Keratinocyte (primary cell): ENCODE results near the gene SCARF2. TPM values are rescaled to one million over a fixed set of nuclear protein-coding genes. Genes with fewer than 3 reads are reported as not detected.

Source experiments
- DNase-seq: peaks from one replicate; pipeline ENCODE4 v3.0.0-alpha.2; 2011; ENCODE audit warnings: low read depth, missing footprints, low spot score
- FAIRE-seq: peaks from 2 replicates; lab custom pipeline; 2011; peaks lifted over from hg19 to GRCh38; lab: Jason Lieb, UNC
- H2AFZ ChIP-seq: 2 replicates; pipeline ENCODE4 v1.6.0; 2012; ENCODE audit warnings: low read length, control low read depth, inconsistent platforms; ENCODE audit not compliant: control insufficient read depth
- H3K27ac ChIP-seq: 2 replicates; pipeline ENCODE4 v1.5.1; 2011; ENCODE audit warnings: low read length; ENCODE audit not compliant: control insufficient read depth, insufficient read depth
- H3K27me3 ChIP-seq: 3 replicates; pipeline ENCODE4 v1.6.0; 2011; ENCODE audit warnings: low read length; ENCODE audit not compliant: control insufficient read depth, insufficient read depth; ENCODE audit errors: extremely low read depth
- H3K36me3 ChIP-seq, 2 experiments: 2 replicates in 1 of 2; 3 replicates in 1 of 2; pipeline ENCODE4 v1.5.1; 2011; ENCODE audit warnings: low read length in 2 of 2, mild to moderate bottlenecking in 1 of 2; ENCODE audit not compliant: control insufficient read depth in 2 of 2, insufficient read depth in 2 of 2; ENCODE audit errors: extremely low read depth in 1 of 2
- H3K4me1 ChIP-seq: 3 replicates; pipeline ENCODE4 v1.5.1; 2011; ENCODE audit warnings: low read length; ENCODE audit not compliant: control insufficient read depth, insufficient read depth; ENCODE audit errors: extremely low read depth
- H3K4me2 ChIP-seq: 3 replicates; pipeline ENCODE4 v1.6.0; 2011; ENCODE audit warnings: low read depth, low read length; ENCODE audit not compliant: control insufficient read depth, insufficient read depth; ENCODE audit errors: extremely low read depth
- H3K4me3 ChIP-seq, 3 experiments: fragments of 200-600 bp in 1 of 3; sonication (generic) in 1 of 3; 2 replicates in 2 of 3; 3 replicates in 1 of 3; pipeline ENCODE4 v1.5.1; 2011 to 2016; ENCODE audit warnings: low read length in 3 of 3, mild to moderate bottlenecking in 3 of 3, control low read depth in 2 of 3, inconsistent platforms in 1 of 3, low read depth in 1 of 3, mixed read lengths in 1 of 3, mixed run types in 1 of 3, moderate library complexity in 1 of 3; ENCODE audit not compliant: control insufficient read depth in 2 of 3, insufficient read depth in 2 of 3; ENCODE audit errors: extremely low read depth in 1 of 3
- H3K79me2 ChIP-seq: 2 replicates; pipeline ENCODE4 v1.6.0; 2012; ENCODE audit warnings: low read length; ENCODE audit not compliant: control insufficient read depth, insufficient read depth
- H3K9ac ChIP-seq: 3 replicates; pipeline ENCODE4 v1.6.0; 2011; ENCODE audit warnings: low read length; ENCODE audit not compliant: control insufficient read depth, insufficient read depth; ENCODE audit errors: extremely low read depth
- H3K9me1 ChIP-seq: 3 replicates; pipeline ENCODE4 v1.6.0; 2011; ENCODE audit warnings: low read length; ENCODE audit not compliant: control insufficient read depth, insufficient read depth; ENCODE audit errors: extremely low read depth
- H3K9me3 ChIP-seq: 2 replicates; pipeline ENCODE4 v1.5.1; 2012; ENCODE audit warnings: low read depth, low read length; ENCODE audit not compliant: control insufficient read depth
- H4K20me1 ChIP-seq: 3 replicates; pipeline ENCODE4 v1.6.0; 2011; ENCODE audit warnings: low read length; ENCODE audit not compliant: control insufficient read depth, insufficient read depth; ENCODE audit errors: extremely low read depth
- EZH2 ChIP-seq: IDR thresholded peaks from one replicate; pipeline ENCODE4 v1.6.1; 2012; ENCODE audit warnings: inconsistent platforms, mild to moderate bottlenecking, low read length, moderate library complexity
- dilution Hi-C: fragments of 300-500 bp; cut with MboI; formaldehyde crosslinking; loops from one replicate; pipeline ENCODE4 v1.7.0; 2020; ENCODE audit warnings: low sequenced_read_pairs; ENCODE audit not compliant: extremely low pct_ligation_motif_present
- polyA plus RNA-seq, 5 experiments: library from polyadenylated mRNA; depleted of rRNA in 3 of 5; stranded (reverse) in 3 of 5; stranded (forward) in 1 of 5; unstranded in 1 of 5; fragments of >200 nt; gene quantifications; 1 replicate in 1 of 5; 2 replicates in 3 of 5; 3 replicates in 1 of 5; pipeline versions ENCODE4 v1.2.1 to v1.2.3, GENCODE V29; 2011 to 2012; ENCODE audit warnings: missing spikeins in 2 of 5, low read depth in 1 of 5, low replicate concordance in 1 of 5
- TF ChIP-seq, protein P1 (sequence below), 3 experiments: IDR thresholded peaks in 1 of 3; conservative IDR thresholded peaks in 1 of 3; optimal IDR thresholded peaks in 1 of 3; 2 replicates in 2 of 3; 3 replicates in 1 of 3; pipeline versions ENCODE3 to v1.5.1; 2011; ENCODE audit warnings: low read length in 3 of 3, mild to moderate bottlenecking in 3 of 3, moderate library complexity in 2 of 3, control low read depth in 1 of 3, inconsistent platforms in 1 of 3; ENCODE audit not compliant: insufficient read depth in 2 of 3; ENCODE audit errors: extremely low read depth in 1 of 3

SCARF2 gene
- polyA plus RNA-seq, 1 donor (not counting 4 experiments of a cell fraction or from before 2014, with no cell fraction given): 0.05 TPM

DNA sequence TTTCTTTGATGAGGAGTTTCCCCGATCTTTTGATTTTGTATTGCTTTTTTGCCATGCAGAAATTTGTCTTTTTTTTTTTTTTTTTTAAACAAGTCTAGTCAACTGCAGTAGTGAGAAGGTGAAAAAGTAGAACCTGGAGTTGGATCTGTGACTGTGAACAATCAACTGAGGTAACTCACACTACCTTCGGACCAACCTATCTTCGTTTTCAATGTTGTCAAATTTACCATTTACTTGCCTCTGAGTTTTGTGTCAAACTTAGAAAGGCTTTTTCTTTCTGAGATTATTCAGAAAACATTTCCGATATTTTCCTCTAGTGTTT lies 37.5 kb upstream of the SCARF2 start:
- Histone ChIP-seq H3K4me2 (no peak overlapping the region), H2AFZ (no peak overlapping the region), H3K9ac (no peak overlapping the region), H4K20me1 (no peaks in the 10 kb centered on the region), H3K9me1 (no peaks in the 10 kb centered on the region), H3K27ac (no peak overlapping the region), H3K36me3 (no peaks in the 10 kb centered on the region), H3K9me3 (no peaks in the 10 kb centered on the region), H3K27me3 (no peaks in the 10 kb centered on the region), H3K4me3 (no peak overlapping the region), H3K4me1 (peaks cover 3% of the 10 kb centered on the region), H3K79me2 (no peaks in the 10 kb centered on the region)
- DNase-seq (no peak), FAIRE-seq (no peak)
- TF ChIP-seq EZH2: no peak
- TF ChIP-seq, protein P1, sequence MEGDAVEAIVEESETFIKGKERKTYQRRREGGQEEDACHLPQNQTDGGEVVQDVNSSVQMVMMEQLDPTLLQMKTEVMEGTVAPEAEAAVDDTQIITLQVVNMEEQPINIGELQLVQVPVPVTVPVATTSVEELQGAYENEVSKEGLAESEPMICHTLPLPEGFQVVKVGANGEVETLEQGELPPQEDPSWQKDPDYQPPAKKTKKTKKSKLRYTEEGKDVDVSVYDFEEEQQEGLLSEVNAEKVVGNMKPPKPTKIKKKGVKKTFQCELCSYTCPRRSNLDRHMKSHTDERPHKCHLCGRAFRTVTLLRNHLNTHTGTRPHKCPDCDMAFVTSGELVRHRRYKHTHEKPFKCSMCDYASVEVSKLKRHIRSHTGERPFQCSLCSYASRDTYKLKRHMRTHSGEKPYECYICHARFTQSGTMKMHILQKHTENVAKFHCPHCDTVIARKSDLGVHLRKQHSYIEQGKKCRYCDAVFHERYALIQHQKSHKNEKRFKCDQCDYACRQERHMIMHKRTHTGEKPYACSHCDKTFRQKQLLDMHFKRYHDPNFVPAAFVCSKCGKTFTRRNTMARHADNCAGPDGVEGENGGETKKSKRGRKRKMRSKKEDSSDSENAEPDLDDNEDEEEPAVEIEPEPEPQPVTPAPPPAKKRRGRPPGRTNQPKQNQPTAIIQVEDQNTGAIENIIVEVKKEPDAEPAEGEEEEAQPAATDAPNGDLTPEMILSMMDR (optimal IDR thresholded peaks at IDR 0.05 in 1 of 3, IDR thresholded peaks at IDR 0.05 in 1 of 3, conservative IDR thresholded peaks at IDR 0.05 in 1 of 3; ENCODE audit: extremely low read depth in 1 of 3, insufficient read depth in 2 of 3, low read length in 3 of 3): no peak
- dilution Hi-C loops: no loop called here

DNA sequence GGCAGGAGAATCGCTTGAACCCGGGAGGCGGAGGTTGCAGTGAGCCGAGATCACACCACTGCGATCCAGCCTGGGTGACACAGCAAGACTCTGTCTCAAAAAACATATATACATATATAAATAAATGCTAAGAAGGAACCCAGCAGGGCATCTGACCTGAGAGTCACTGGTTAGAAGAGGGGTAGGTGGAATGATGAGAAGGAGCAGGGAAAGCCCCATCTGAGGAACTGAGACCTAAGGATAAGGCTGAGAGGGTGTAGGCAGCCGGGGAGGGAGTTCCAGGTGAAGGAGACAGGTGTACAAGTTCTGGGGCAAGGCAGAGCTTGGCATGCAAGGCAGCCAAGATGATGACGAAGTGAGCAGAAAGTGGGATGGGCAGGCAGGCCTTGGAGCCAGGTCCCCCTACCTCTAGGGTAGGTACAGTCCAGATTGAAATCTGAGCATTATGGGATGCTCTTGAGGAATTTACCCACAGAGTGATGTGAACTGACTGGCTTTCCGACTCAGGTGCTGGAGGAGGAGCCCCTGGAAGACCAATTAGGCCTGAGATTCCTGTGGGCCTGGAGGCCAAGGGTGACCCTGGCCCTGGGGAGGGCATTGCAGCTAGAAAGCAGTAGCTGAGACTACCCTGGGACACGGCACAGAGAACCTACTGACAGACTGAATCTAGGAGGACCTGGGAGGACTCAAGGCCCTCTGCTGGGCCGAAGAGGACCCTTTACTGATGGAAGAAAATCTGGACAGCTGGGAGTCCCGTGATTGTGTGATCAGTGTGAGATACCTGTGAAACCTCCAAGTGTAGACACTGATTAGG lies 35.2 kb upstream of the SCARF2 start:
- DNase-seq: no peak
- Histone ChIP-seq H3K36me3 (no peaks in the 10 kb centered on the region), H3K27ac (no peak overlapping the region), H3K79me2 (no peaks in the 10 kb centered on the region), H3K9ac (no peak overlapping the region), H3K4me1 (peaks cover 3% of the 10 kb centered on the region), H3K9me3 (no peaks in the 10 kb centered on the region), H3K9me1 (no peaks in the 10 kb centered on the region), H3K4me3 (no peak overlapping the region), H2AFZ (no peak overlapping the region), H3K27me3 (no peaks in the 10 kb centered on the region), H3K4me2 (no peak overlapping the region), H4K20me1 (no peaks in the 10 kb centered on the region)
- FAIRE-seq: no peak
- TF ChIP-seq EZH2: no peak
- TF ChIP-seq, protein P1 (optimal IDR thresholded peaks at IDR 0.05 in 1 of 3, IDR thresholded peaks at IDR 0.05 in 1 of 3, conservative IDR thresholded peaks at IDR 0.05 in 1 of 3; ENCODE audit: extremely low read depth in 1 of 3, insufficient read depth in 2 of 3, low read length in 3 of 3): no peak
- dilution Hi-C loops: no loop called here
